GM21423 (cell line): ENCODE results near the gene THBS1.

Experiments used
- ATAC-seq: cut with Tn5 transposase; IDR thresholded peaks from one replicate; pipeline ENCODE4 v1.9.1; 2021; ENCODE audit warnings: mild to moderate bottlenecking, moderate library complexity; ENCODE audit not compliant: unreplicated experiment

THBS1 gene

DNA sequence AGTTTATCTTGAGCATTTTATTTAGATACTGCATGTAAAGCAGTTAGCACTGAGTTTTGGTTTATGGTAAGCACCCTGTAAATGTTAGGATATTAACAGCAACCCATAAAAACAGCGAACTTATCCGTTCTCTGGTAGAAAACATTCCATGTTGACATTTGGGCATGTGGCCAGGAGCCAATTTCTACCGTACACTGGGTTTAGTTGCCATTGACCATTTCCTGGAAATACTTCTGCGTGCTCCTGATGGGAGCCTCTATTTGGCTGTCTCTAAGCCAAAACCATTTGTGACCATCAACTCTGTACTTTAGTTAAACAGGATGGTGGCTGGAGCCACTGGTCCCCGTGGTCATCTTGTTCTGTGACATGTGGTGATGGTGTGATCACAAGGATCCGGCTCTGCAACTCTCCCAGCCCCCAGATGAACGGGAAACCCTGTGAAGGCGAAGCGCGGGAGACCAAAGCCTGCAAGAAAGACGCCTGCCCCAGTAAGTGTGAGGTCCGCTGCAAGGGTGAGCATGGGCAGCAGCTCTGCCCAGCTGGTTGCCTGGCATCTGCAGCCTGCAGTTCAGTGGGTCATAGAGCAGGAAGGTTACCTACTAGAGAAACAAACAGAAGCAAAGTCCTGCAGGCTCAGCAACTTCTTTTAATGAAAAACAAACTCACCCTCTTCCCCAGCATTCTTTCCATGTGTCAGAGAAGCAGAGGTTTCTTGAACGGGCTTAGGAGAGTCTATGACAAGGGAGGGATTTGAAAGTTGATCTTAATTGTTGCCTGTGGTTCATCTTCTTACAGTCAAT lies 7.1 kb downstream of the THBS1 start:
- no peak for ATAC-seq

DNA sequence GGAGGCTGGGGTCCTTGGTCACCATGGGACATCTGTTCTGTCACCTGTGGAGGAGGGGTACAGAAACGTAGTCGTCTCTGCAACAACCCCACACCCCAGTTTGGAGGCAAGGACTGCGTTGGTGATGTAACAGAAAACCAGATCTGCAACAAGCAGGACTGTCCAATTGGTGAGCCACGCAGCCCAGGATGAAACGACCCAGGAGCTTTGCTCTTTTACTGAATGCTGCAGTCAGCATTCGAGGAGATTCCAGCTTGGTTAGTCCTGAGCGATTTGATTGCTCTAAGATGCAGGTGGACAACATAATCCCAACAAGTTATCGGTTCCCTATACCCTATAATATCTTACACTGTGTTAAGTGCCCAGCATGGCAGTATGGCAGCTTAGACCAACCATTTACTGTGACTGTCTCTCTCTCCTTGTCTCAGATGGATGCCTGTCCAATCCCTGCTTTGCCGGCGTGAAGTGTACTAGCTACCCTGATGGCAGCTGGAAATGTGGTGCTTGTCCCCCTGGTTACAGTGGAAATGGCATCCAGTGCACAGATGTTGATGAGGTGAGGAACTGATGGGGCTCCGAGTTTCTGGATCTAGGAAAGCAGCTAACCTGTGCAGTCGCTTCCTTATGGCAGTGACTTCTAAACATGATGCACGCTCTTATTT lies 7.8 kb downstream of the THBS1 start:
- ATAC-seq = no peak

DNA sequence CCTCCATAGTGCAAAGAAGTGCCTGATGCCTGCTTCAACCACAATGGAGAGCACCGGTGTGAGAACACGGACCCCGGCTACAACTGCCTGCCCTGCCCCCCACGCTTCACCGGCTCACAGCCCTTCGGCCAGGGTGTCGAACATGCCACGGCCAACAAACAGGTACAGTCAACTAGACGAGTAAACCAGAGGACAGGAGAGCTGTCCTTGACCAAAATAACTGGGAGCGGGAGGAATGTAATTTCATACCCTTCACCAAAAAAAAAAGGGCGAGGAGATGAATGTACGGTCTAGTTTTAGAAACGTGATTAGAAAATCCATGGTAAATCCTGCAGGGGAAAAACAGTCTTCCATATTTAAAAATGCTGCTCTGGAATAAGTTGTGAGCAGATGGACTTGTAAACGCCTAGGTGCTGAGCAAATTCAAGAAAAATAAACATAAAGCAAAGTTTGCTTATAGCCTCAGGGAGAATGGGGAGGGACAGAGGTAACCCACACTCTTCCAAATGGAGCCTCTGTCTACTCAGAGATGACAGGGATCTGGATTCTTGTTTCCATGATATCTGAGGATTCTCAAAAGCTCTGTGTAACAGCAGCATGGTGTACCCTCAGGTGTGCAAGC lies 8.4 kb downstream of the THBS1 start:
- no peak for ATAC-seq

DNA sequence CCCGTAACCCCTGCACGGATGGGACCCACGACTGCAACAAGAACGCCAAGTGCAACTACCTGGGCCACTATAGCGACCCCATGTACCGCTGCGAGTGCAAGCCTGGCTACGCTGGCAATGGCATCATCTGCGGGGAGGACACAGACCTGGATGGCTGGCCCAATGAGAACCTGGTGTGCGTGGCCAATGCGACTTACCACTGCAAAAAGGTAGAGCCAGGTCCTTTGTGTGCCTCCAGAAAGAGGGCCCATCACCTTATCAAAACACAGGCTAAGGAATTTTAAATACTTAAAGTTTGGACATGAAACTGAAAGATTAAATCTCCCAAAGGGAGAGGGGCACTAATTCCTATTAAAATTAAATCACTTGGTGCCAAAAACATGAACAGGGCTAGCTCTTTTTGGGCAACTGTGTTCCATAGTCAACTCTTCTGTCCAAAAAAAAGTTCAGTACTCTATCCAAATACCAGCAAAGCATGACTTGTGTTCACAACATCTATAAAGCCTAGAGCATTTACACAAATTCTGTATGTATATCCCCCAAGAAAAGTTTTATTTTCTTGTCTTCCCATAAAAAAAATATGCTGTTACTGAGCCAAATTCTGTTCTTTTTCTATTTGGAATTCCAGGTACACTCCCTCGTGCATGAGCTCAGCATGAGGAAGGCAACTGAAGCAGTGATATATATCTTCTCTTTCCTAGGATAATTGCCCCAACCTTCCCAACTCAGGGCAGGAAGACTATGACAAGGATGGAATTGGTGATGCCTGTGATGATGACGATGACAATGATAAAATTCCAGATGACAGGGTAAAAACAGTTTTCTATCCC lies 9.2 kb downstream of the THBS1 start:
- no peak for ATAC-seq

DNA sequence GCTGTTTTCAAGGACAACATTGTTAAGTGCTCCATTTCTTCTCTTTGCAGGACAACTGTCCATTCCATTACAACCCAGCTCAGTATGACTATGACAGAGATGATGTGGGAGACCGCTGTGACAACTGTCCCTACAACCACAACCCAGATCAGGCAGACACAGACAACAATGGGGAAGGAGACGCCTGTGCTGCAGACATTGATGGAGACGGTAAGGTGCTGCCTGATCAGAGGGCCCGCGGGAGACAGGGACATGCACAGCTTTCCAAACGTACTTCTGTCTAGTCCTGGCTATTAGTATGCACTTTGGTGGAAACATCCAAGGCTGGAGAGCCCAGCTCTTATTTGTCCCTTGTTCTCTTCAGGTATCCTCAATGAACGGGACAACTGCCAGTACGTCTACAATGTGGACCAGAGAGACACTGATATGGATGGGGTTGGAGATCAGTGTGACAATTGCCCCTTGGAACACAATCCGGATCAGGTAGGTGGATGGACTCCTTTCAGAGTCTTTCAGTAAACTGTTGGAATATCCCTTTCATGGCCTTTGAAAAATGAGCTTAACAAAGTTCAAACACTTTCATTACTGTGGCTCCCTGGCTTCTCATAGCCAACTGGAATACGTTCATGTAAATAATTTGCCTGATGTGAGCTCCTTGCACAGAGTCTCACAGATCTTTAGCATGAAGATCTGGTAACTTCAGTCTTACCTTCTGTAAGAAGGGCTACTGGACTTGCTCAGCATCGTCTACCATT lies 10.4 kb downstream of the THBS1 start:
- ATAC-seq = no peak

DNA sequence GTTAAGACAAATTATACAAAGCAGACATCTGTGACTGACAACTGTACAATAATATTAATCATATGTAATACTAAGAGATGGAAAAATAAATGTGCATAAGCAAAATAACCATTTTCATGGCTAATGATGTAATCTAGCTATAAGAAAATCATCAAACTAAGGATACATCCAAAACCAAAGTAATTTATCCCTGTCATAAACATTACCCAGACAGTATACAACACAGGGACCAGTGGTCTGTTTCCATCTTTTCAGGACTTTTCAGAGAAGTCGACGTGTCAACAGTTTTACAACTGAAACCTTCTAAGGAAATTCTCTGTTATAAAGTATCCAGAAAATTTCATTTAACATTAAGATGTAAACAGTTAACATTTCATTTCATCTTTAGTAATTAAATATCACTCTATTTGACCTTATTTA lies 11.0 kb downstream of the THBS1 start:
- ATAC-seq = no peak

DNA sequence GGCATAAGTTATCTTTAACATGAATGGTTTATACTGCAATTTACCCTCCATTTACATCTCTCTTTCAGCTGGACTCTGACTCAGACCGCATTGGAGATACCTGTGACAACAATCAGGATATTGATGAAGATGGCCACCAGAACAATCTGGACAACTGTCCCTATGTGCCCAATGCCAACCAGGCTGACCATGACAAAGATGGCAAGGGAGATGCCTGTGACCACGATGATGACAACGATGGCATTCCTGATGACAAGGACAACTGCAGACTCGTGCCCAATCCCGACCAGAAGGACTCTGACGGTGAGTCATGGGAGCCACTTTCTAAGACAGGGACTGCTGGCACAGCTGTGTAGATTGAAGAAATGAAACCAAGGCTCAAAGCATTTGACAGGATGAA lies 11.6 kb downstream of the THBS1 start:
- no peak for ATAC-seq

DNA sequence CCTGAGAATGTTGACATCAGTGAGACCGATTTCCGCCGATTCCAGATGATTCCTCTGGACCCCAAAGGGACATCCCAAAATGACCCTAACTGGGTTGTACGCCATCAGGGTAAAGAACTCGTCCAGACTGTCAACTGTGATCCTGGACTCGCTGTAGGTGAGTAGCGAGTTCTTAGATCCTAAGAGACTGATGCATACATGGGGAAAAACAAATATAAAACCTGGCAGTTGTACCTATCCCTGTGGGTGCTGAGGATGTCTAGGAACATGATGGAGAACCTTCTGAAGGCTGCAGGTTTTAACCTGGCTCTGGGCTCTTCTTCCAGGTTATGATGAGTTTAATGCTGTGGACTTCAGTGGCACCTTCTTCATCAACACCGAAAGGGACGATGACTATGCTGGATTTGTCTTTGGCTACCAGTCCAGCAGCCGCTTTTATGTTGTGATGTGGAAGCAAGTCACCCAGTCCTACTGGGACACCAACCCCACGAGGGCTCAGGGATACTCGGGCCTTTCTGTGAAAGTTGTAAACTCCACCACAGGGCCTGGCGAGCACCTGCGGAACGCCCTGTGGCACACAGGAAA lies 12.3 kb downstream of the THBS1 start:
- no peak for ATAC-seq

DNA sequence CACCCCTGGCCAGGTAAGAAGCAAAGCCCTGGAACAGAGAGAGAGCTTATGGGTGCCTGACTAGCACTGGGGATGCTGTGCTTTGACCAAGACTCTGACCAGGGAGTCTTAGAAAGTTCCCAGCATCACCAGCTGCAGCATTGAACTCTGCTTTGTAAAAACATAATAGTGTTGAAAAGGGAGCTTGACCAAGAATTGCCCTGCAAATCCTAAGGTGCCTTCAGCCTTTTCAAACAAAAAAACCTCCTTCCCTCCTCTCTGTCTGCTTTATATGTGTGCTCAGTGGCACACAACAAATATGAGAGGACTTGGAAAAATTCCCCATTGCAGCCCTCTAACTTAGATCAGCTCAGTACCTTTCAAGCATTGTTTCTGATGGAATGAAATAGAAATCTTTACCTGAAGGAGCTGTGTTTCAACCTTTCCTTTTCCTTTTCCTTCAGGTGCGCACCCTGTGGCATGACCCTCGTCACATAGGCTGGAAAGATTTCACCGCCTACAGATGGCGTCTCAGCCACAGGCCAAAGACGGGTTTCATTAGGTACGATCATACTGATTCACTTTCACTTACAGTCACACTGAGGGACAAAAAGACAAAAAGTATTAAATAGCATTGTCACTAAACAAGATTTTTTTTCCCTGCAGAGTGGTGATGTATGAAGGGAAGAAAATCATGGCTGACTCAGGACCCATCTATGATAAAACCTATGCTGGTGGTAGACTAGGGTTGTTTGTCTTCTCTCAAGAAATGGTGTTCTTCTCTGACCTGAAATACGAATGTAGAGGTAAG lies 13.0 kb downstream of the THBS1 start:
- ATAC-seq = no peak

DNA sequence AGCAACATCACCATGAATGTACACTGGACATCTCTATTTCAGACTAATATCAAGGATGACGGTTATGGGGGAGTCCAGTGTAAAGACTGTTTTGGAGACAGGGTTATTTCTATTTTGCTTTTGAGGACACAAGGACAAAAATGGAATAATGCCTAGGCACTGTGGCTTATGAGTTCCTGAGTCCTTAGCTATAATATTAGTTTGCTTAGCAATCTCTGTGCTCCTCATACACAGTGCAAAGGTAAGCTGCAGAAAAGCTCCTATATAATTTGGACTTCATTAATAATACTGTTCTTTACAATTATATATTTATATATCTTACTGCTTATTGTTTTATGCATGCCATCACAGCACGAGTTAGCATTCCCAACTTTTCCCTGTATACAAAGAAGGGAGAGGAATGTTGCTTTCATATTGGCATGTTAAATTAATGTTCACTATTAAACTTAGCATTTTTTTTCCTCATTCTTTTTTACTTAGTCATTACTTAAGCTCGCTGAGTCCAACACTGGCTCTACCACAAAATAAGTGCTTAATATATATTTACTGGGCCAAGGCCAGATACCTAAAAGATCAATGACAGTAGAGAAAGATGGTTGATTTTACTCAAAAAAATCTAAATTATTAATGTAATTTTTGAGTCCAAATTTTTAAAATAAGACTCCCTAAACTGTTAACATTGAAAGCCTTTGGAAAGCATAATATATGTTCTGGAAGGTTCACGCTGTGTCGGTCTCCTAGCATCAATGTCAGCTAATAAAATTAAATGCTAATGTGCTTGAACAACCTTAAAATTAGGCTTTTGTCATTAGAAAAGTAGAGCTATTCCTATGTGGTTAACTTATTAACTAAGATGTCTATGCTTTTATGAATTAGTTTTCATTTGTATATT lies 13.8 kb downstream of the THBS1 start:
- no peak for ATAC-seq

DNA sequence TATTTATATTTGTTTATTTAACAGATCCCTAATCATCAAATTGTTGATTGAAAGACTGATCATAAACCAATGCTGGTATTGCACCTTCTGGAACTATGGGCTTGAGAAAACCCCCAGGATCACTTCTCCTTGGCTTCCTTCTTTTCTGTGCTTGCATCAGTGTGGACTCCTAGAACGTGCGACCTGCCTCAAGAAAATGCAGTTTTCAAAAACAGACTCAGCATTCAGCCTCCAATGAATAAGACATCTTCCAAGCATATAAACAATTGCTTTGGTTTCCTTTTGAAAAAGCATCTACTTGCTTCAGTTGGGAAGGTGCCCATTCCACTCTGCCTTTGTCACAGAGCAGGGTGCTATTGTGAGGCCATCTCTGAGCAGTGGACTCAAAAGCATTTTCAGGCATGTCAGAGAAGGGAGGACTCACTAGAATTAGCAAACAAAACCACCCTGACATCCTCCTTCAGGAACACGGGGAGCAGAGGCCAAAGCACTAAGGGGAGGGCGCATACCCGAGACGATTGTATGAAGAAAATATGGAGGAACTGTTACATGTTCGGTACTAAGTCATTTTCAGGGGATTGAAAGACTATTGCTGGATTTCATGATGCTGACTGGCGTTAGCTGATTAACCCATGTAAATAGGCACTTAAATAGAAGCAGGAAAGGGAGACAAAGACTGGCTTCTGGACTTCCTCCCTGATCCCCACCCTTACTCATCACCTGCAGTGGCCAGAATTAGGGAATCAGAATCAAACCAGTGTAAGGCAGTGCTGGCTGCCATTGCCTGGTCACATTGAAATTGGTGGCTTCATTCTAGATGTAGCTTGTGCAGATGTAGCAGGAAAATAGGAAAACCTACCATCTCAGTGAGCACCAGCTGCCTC lies 14.7 kb downstream of the THBS1 start:
- no peak for ATAC-seq

DNA sequence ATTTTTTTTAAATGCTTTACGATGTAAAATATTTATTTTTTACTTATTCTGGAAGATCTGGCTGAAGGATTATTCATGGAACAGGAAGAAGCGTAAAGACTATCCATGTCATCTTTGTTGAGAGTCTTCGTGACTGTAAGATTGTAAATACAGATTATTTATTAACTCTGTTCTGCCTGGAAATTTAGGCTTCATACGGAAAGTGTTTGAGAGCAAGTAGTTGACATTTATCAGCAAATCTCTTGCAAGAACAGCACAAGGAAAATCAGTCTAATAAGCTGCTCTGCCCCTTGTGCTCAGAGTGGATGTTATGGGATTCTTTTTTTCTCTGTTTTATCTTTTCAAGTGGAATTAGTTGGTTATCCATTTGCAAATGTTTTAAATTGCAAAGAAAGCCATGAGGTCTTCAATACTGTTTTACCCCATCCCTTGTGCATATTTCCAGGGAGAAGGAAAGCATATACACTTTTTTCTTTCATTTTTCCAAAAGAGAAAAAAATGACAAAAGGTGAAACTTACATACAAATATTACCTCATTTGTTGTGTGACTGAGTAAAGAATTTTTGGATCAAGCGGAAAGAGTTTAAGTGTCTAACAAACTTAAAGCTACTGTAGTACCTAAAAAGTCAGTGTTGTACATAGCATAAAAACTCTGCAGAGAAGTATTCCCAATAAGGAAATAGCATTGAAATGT lies 15.6 kb downstream of the THBS1 start:
- no peak for ATAC-seq

DNA sequence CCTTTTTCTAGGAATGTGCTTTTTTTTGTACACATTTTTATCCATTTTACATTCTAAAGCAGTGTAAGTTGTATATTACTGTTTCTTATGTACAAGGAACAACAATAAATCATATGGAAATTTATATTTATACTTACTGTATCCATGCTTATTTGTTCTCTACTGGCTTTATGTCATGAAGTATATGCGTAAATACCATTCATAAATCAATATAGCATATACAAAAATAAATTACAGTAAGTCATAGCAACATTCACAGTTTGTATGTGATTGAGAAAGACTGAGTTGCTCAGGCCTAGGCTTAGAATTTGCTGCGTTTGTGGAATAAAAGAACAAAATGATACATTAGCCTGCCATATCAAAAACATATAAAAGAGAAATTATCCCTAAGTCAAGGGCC lies 16.5 kb downstream of the THBS1 start:
- no peak for ATAC-seq

DNA sequence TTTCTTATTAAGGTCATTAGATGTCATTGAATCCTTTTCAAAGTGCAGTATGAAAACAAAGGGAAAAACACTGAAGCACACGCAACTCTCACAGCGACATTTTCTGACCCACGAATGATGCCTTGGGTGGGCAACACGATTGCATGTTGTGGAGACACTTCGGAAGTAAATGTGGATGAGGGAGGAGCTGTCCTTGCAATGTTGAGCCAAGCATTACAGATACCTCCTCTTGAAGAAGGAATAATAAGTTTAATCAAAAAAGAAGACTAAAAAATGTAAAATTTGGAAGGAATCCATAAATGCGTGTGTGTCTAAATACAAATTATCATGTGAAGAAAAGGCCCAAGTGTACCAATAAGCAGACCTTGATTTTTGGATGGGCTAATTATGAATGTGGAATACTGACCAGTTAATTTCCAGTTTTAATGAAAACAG lies 16.9 kb downstream of the THBS1 start:
- ATAC-seq = no peak

DNA sequence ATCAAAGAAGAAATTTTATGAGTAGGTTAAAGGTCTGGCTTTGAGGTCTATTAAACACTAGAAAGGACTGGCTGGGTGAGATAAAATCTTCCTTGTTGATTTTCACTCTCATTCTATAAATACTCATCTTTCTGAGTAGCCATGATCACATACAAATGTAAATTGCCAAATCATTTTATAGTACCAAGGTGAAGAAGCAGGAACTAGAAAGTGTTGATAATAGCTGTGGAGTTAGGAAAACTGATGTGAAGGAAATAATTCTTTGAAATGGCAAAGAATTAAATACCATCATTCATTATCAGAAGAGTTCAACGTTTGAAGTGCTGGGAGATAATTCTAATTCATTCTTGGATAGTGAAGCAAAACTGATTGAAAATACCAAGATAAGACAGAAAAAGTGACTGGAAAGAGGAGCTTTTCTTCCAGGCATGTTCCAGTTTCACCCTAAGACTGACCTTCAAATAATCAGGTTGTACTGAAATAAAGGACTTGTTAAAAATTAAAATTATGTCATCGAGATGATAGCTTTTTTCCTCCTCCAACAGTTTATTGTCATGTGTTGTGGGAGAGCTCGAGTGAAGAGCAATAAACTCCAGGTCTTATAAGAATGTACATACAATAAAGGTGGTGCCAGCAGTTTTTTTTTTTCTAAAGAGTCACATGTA lies 17.4 kb downstream of the THBS1 start:
- ATAC-seq = no peak
